Liver (tissue), 9 donors: ENCODE results near the gene ZNF414. TPM values are rescaled to one million over a fixed set of nuclear protein-coding genes. Genes with fewer than 3 reads are reported as not detected.

Experiments used
- DNase-seq: peaks from one replicate; pipeline ENCODE4 v3.0.0-alpha.2; 2017; ENCODE audit warnings: low spot score
- H3K27ac ChIP-seq, 2 donors: one replicate each; pipeline ENCODE4 v1.7.0; 2013; ENCODE audit warnings: inconsistent platforms in 2 of 2, low read length in 2 of 2, control low read depth in 1 of 2, low read depth in 1 of 2, mild to moderate bottlenecking in 1 of 2
- H3K27me3 ChIP-seq, 4 donors: one replicate each; pipeline versions ENCODE4 v1.6.1 to v1.7.0; 2013; ENCODE audit warnings: low read length in 3 of 4, inconsistent platforms in 1 of 4, mild to moderate bottlenecking in 1 of 4, moderate library complexity in 1 of 4; ENCODE audit not compliant: control insufficient read depth in 4 of 4, insufficient read depth in 4 of 4
- H3K36me3 ChIP-seq, 4 donors: one replicate each; pipeline versions ENCODE4 v1.6.1 to v1.7.0; 2013; ENCODE audit warnings: low read length in 3 of 4, mild to moderate bottlenecking in 3 of 4, low read depth in 1 of 4, moderate library complexity in 1 of 4; ENCODE audit not compliant: control insufficient read depth in 4 of 4, insufficient read depth in 3 of 4
- H3K4me1 ChIP-seq, 4 donors: one replicate each; pipeline versions ENCODE4 v1.6.1 to v1.7.0; 2013; ENCODE audit warnings: low read length in 3 of 4, mild to moderate bottlenecking in 3 of 4, moderate library complexity in 1 of 4; ENCODE audit not compliant: control insufficient read depth in 4 of 4, insufficient read depth in 4 of 4
- H3K4me3 ChIP-seq, 3 donors: one replicate each; pipeline versions ENCODE4 v1.6.1 to v1.7.0; 2013; ENCODE audit warnings: low read length in 3 of 3, control low read depth in 1 of 3, low read depth in 1 of 3, mild to moderate bottlenecking in 1 of 3
- H3K9ac ChIP-seq, 2 donors: one replicate each; pipeline ENCODE4 v1.7.0; 2013; ENCODE audit warnings: low read length in 2 of 2, mild to moderate bottlenecking in 2 of 2, moderate library complexity in 2 of 2, control low read depth in 1 of 2, low read depth in 1 of 2
- H3K9me3 ChIP-seq, 4 donors: one replicate each; pipeline versions ENCODE4 v1.6.1 to v1.7.0; 2013; ENCODE audit warnings: low read length in 3 of 4; ENCODE audit not compliant: control insufficient read depth in 4 of 4
- ATF3 ChIP-seq: IDR thresholded peaks from 2 replicates; pipeline ENCODE4 v1.6.1; 2016; ENCODE audit warnings: antibody characterized with exemption
- CTCF ChIP-seq: fragments of 150-350 bp; IDR thresholded peaks from 2 replicates; pipeline ENCODE4 v1.5.1; 2017; ENCODE audit warnings: improper control_type of control experiment, low read depth, low read length; ENCODE audit not compliant: missing input control
- EGR1 ChIP-seq, 2 donors: IDR thresholded peaks; 2 replicates each; pipeline ENCODE4 v1.6.1; 2016 to 2018; ENCODE audit warnings: antibody characterized with exemption in 2 of 2, low read depth in 2 of 2
- FOXA1 ChIP-seq: IDR thresholded peaks from 2 replicates; pipeline ENCODE4 v1.6.1; 2016; ENCODE audit warnings: antibody characterized with exemption
- FOXA2 ChIP-seq: IDR thresholded peaks from 2 replicates; pipeline ENCODE4 v1.6.1; 2016; ENCODE audit warnings: antibody characterized with exemption
- GABPA ChIP-seq, 2 donors: IDR thresholded peaks in 1 of 2; conservative IDR thresholded peaks in 1 of 2; 2 replicates each; pipeline ENCODE4 v1.6.1; 2016; ENCODE audit warnings: antibody characterized with exemption in 2 of 2, mild to moderate bottlenecking in 1 of 2, moderate library complexity in 1 of 2
- HNF4A ChIP-seq, 2 donors: conservative IDR thresholded peaks; 2 replicates each; pipeline ENCODE4 v1.6.1; 2016; ENCODE audit warnings: antibody characterized with exemption in 2 of 2, mild to moderate bottlenecking in 2 of 2
- HNF4G ChIP-seq: IDR thresholded peaks from 2 replicates; pipeline ENCODE4 v1.6.1; 2016; ENCODE audit warnings: antibody characterized with exemption
- JUND ChIP-seq, 2 donors: IDR thresholded peaks; 2 replicates each; pipeline ENCODE4 v1.6.1; 2016; ENCODE audit warnings: antibody characterized with exemption in 2 of 2
- MAX ChIP-seq: IDR thresholded peaks from 2 replicates; pipeline ENCODE4 v1.6.1; 2016; ENCODE audit warnings: antibody characterized with exemption
- NR2F2 ChIP-seq: IDR thresholded peaks from 2 replicates; pipeline ENCODE4 v1.6.1; 2016; ENCODE audit warnings: antibody characterized with exemption
- RAD21 ChIP-seq, 2 donors: IDR thresholded peaks; 2 replicates each; pipeline ENCODE4 v1.6.1; 2016; ENCODE audit warnings: antibody characterized with exemption in 2 of 2, mild to moderate bottlenecking in 2 of 2
- REST ChIP-seq: IDR thresholded peaks from 2 replicates; pipeline ENCODE4 v1.6.1; 2016; ENCODE audit warnings: antibody characterized with exemption, mild to moderate bottlenecking
- SP1 ChIP-seq: IDR thresholded peaks from 2 replicates; pipeline ENCODE4 v1.6.1; 2018; ENCODE audit warnings: antibody characterized with exemption, mild to moderate bottlenecking
- TAF1 ChIP-seq: conservative IDR thresholded peaks from 2 replicates; pipeline ENCODE4 v1.6.1; 2016; ENCODE audit warnings: antibody characterized with exemption, mild to moderate bottlenecking
- YY1 ChIP-seq: IDR thresholded peaks from 2 replicates; pipeline ENCODE4 v1.6.1; 2016; ENCODE audit warnings: antibody characterized with exemption, mild to moderate bottlenecking
- ZBTB33 ChIP-seq: IDR thresholded peaks from 2 replicates; pipeline ENCODE4 v1.6.1; 2016; ENCODE audit warnings: antibody characterized with exemption
- whole genome bisulfite sequencing: extraction: QIAGEN DNeasy Blood & Tissue Kit; methylation state at CpG from one replicate; pipeline ENCODE4 v1.1.7; 2013; 5-methylcytosine and 5-hydroxymethylcytosine counted together
- polyA plus RNA-seq, 2 donors: library from polyadenylated mRNA; stranded (reverse) in 1 of 2; unstranded in 1 of 2; fragments of 200-250 nt in 1 of 2; fragments of >200 nt in 1 of 2; fragmentation: Nextera tagmentation in 1 of 2; extraction: Ambion mirVana in 1 of 2; gene quantifications; one replicate each; pipeline versions ENCODE4 v1.2.1 to v1.2.3, GENCODE V29; 2013 to 2015
- total RNA-seq, 2 donors: library from RNA; depleted of rRNA; stranded (reverse); fragments of >200 nt; gene quantifications; one replicate each; pipeline ENCODE4 v1.2.3, GENCODE V29; 2014
- donor health status: healthy.
- donor health status: healthy.
- donor health status: healthy.
- donor health status: healthy.
- donor health status: healthy.

The ZNF414 gene
- total and polyA plus RNA-seq, 4 donors, result 3.5 to 16.0 (median 7.2) TPM

GRCh38 chr19:8485561-8486371 is 28.2 kb downstream of the ZNF414 start:
- Histone ChIP-seq H3K9me3 (no peaks in the 10 kb centered on the region), H3K9ac (no peak overlapping the region), H3K4me1 (no peaks in the 10 kb centered on the region), H3K36me3 (peaks cover 18 to 79% (median 56%) of the 10 kb centered on the region in 4 donors), H3K27me3 (no peaks in the 10 kb centered on the region), H3K27ac (peak overlapping the region in 1 of 2 donors; percentile 30), H3K4me3 (no peak overlapping the region)
- no peak for DNase-seq
- TF ChIP-seq TAF1 (no peak), ATF3 (no peak), JUND (IDR thresholded peaks at IDR 0.05) (no peak), GABPA (IDR thresholded peaks at IDR 0.05 in 1 of 2, conservative IDR thresholded peaks at IDR 0.05 in 1 of 2) (no peak), RAD21 (IDR thresholded peaks at IDR 0.05) (no peak), CTCF (no peak), NR2F2 (no peak), ZBTB33 (no peak), REST (no peak), HNF4G (no peak), YY1 (no peak), FOXA2 (no peak), HNF4A (conservative IDR thresholded peaks at IDR 0.05) (no peak), EGR1 (IDR thresholded peaks at IDR 0.05; ENCODE audit: low read depth in 2 of 2) (no peak), FOXA1 (no peak), SP1 (no peak), MAX (no peak)
- 98% methylated on average over 62 of the region's 62 CpGs for WGBS
